Ovary (tissue), 3 donors: ENCODE data around the gene OR6N1.

Experiments used
- EP300 ChIP-seq: sonication (generic); formaldehyde crosslinking; IDR thresholded peaks from one replicate; pipeline ENCODE4 v1.6.1; 2017; ENCODE audit warnings: antibody characterized with exemption
- POLR2A ChIP-seq: fragments of 450-650 bp; IDR thresholded peaks from one replicate; pipeline ENCODE4 v1.6.1; 2017; ENCODE audit warnings: antibody characterized with exemption, mild to moderate bottlenecking, moderate library complexity
- TF ChIP-seq, protein P1 (sequence below), 3 donors: fragments of 450-650 bp in 2 of 3; fragments of 200-600 bp in 1 of 3; IDR thresholded peaks; one replicate each; pipeline versions ENCODE4 v1.5.1 to v1.8.0; 2016 to 2022; ENCODE audit warnings: antibody characterized with exemption in 3 of 3, mild to moderate bottlenecking in 1 of 3
- donor health status: DM: no; HTN: no; CAD: no.

DNA sequence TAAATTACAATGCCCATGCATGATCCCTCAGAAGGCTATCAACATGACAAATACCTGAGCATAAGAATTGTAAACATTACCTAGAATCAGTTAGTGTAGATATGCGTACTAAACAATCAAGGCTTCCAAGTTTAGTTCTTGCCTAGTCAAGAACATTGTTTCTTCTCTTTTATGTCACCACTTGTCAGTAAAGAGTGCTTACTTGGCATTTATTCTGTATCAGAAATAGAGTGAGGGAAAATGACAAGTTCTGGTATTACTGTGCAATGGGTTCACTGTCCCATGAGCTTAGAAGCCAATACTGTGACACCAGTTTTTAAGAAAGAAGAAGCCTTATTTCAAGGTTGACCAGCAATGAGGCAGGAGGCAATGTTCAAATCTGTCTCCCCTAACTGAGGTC lies 31.7 kb upstream of the OR6N1 start:
- TF ChIP-seq EP300 (no peak), POLR2A (no peak)
- TF ChIP-seq, protein P1, sequence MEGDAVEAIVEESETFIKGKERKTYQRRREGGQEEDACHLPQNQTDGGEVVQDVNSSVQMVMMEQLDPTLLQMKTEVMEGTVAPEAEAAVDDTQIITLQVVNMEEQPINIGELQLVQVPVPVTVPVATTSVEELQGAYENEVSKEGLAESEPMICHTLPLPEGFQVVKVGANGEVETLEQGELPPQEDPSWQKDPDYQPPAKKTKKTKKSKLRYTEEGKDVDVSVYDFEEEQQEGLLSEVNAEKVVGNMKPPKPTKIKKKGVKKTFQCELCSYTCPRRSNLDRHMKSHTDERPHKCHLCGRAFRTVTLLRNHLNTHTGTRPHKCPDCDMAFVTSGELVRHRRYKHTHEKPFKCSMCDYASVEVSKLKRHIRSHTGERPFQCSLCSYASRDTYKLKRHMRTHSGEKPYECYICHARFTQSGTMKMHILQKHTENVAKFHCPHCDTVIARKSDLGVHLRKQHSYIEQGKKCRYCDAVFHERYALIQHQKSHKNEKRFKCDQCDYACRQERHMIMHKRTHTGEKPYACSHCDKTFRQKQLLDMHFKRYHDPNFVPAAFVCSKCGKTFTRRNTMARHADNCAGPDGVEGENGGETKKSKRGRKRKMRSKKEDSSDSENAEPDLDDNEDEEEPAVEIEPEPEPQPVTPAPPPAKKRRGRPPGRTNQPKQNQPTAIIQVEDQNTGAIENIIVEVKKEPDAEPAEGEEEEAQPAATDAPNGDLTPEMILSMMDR (IDR thresholded peaks at IDR 0.05), result no peak
